GM18507 (cell line): ENCODE measurements around the gene S100A6.
A peak's percentile ranks its signal among the peaks of the same experiment; 100 is the strongest.

ENCODE experiments used
- DNase-seq: peaks from one replicate; pipeline ENCODE4 v3.0.0; 2011; ENCODE audit warnings: low read depth; ENCODE audit not compliant: insufficient read length; ENCODE audit errors: extremely low spot score
- FAIRE-seq: peaks from 2 replicates; lab custom pipeline; 2011; peaks lifted over from hg19 to GRCh38; lab: Jason Lieb, UNC

The S100A6 gene

GRCh38 chr1:153509729-153510354, 25.9 kb downstream of the S100A6 start:
- peak; percentile 30 for DNase-seq

GRCh38 chr1:153509036-153509435, 26.8 kb downstream of the S100A6 start:
- DNase-seq (no peak), FAIRE-seq (no peak)

More at GRCh38 chr1:153509729-153510354, 25.9 kb downstream of the S100A6 start:
- peak; percentile 79 for FAIRE-seq

DNA sequence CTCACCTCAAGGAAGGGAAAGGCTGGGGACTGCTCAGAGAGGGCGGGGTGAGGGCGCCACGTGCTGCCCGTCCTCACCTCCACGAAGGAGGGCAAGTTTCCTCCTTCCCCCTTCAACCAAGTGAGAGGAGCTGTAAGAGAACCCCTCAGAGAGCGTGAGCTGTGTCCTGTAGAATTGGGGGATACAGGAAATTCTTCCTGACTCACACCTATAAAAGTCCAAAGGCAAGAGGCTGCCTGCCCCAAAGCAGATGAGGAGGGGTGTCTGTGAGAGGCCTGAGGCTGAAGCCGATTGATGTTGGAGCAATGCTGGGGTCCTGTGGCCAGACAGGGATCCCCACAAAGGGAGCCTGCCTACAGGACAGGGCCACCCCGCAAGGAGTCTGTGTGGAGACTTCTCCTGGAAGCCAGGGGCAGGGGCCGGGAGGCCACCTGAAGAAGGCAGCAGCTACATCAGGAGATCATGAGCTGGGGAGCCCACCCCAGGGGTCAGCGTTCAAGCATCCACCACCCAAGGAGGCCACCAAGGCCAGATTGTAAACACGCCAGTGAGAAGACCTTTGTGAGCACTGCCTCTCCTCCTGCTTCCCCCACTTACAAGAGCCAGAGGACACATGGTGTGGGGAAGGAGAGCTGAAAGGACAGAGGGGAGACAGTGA, 27.7 kb downstream of the S100A6 start:
- no peak for FAIRE-seq

GRCh38 chr1:153506831-153507413, 28.9 kb downstream of the S100A6 start:
- no peak for FAIRE-seq
- no peak for DNase-seq

More for the DNA sequence above, 27.7 kb downstream of the S100A6 start:
- DNase-seq: no peak

- FAIRE-seq (no peak), DNase-seq (no peak)
Observed at GRCh38 chr1:153506386-153506785, 29.4 kb downstream of the S100A6 start.

DNA sequence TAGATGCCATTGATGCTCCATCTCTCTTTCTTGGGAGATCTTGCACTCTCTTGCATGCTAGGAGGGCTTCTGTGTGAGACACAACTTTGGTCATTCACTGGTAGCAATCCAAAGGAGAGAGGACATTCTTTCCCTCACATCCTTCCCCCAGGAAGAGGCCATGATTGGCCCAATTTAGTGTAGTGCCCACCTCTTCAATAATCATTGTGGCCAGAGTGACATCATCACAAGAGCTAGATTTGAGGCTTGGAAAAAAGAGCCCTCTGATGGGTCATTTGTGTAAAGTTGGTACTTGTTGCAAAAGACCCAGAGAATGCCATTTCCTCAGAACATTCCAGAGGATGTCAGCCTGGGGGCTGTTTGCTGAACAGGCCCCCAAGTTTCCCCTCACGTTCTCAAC, 30.2 kb downstream of the S100A6 start:
- DNase-seq: no peak
- FAIRE-seq: no peak

DNA sequence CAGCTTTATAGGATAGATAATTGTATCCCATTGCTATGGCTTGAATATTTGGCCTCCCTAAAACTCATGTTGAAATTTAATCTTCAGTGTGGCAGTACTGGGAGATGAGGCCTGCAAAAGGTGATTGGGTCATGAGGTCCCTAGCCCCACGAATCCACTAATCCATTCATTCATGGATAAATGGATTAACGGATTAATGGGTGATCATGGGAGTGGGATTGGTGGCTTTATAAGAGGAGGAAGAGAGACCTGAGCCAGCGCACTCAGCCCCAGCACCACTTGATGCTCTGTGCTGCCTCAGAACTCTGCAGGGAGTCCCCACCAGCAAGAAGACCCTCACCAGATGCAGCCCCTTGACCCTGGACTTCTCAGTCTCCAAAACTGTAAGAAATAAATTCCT, 32.0 kb downstream of the S100A6 start:
- no peak for FAIRE-seq
- no peak for DNase-seq

DNA sequence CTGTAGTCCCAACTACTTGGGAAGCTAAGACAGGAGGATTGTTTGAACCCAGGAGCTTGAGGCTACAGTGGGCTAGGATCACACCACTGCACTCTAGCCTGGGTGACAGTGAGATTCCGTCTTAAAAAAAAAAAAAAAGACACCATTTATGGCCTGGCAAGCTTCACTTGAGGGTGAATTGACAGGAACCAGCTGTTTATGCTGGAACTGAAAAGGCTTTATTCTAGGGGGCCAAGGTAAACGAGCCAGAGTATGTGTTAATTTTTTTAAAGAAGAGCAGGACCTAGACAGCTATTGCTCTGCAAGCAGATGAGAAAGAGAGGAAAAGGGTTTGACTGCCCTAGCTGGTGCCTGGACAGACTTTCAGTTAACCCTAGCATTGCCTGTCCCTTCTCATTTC, 37.0 kb downstream of the S100A6 start:
- DNase-seq (no peak), FAIRE-seq (no peak)

GRCh38 chr1:153495536-153495935, 40.3 kb downstream of the S100A6 start:
- FAIRE-seq (no peak), DNase-seq (no peak)

DNA sequence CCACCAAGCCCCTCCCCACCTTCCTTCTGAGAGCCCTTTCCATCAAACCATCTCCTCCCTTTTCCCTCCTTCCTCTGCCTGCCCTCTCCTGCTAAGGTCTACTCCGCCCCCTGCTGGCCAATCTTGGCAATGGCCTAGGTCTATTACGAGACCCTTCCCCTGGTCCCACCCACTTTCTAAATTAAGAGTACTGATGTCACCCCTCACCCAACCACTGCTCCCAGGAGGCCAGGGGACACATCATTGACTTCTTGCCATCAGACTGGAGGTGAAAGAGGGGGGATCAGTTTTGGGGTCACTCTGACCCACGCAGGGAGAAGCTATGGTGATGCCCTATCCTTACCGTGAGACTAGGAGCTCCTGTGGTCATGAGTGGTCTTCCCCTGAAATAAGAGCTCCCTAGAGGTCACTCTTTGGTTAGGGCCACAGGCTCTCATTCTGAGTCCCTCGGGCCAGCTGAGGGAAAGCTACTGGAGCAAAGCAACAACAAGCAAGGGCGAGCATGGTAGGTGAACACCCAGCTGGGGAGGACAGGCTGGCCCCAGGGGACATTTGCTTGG, 40.7 kb downstream of the S100A6 start:
- FAIRE-seq (peak; percentile 80), DNase-seq (no peak)

DNA sequence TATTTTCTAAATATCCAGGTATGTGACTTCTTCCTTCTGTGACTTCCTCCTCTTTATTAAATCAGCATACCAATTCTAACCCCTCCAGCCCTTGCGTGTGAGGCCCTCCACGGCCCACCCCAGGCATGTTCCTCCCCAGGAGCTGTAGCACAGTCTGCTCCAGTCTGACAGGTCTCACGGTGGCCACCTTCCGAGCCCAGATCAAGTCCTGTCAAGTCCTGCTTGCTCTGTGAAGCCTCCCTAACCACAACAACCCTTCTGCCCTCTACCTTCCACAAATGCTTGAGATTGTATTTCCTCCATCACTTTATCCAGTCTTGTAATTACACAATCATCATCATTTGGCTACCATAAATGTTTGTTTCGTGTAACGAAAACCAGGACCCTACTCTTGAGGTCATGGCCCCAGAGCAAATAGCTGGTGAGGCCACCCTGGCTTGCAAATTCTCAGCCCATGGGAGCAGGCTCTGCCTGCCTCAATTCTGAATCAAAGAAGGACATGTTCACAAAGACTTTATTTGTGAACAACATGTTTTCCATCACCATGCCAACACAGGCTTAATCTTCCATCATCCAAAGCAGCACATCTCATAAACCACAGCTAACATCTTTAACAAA, 42.3 kb downstream of the S100A6 start:
- FAIRE-seq: no peak
- no peak for DNase-seq

DNA sequence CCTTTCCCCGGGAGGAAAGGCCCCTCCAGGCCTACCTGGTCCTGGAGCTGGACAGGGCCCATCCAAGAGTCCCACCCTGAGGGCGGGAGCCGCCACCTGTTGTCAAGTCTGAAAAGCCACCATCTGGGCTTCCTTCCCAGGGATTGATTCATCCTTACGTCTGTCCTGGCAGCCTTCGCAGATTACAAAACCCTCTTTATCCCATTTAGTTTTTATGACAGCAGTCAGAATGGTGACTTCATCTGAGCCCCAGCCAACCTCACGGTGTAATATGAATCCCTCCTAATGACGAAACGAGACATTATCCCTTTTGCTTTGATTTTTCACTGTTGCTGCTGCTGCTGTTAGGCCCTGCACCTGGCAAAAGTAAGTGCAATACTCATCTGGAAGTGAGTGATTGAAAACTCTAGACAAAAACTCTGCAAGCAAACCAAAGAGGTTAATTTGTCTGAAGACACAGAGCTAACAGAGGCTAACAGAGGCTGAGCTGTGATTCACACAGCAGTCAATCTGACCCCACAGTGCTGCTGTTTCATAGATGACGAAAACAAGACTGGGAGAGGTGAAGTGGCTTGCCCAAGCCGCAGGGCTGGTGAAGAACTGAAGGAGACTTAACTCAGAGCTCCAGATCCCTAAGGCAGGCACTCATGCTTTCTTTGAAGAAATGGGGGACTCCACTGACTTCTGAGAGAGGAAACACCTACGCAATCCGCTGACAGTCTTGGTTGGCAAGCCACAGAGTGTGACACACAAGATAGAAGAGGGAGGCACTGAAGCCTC, 45.3 kb downstream of the S100A6 start:
- DNase-seq: no peak
- no peak for FAIRE-seq

- DNase-seq: no peak
- FAIRE-seq: no peak
Observed at GRCh38 chr1:153488731-153489130, 47.1 kb downstream of the S100A6 start.

GRCh38 chr1:153487707-153488106, 48.1 kb downstream of the S100A6 start:
- DNase-seq (no peak), FAIRE-seq (no peak)

GRCh38 chr1:153485863-153486262, 49.9 kb downstream of the S100A6 start:
- FAIRE-seq: no peak
- DNase-seq: no peak
